Endothelial cell of umbilical vein (primary cell): Measurements from ENCODE around the gene RAB6B. TPM values are rescaled to one million over a fixed set of nuclear protein-coding genes. Genes with fewer than 3 reads are reported as not detected.
A peak's percentile ranks its signal among the peaks of the same experiment; 100 is the strongest.

ENCODE experiments used
- BruUV-seq: library from RNA; stranded (reverse); fragments of 400-500 nt; replicated peaks from 2 replicates; lab custom pipeline; 2021; lab: Mats Ljungman, UMichigan
- CTCF ChIA-PET: fragments of 300-600, 350-600 bp; sonication (Branson Sonifier 250); formaldehyde crosslinking; loops from one replicate; lab custom pipeline; 2021; ENCODE audit warnings: antibody characterized with exemption, inconsistent platforms; lab: Charles Lee
- POLR2A ChIA-PET: fragments of 300-600, 350-600 bp; sonication (Branson Sonifier 250); formaldehyde crosslinking; loops from one replicate; lab custom pipeline; 2021; ENCODE audit warnings: antibody characterized with exemption, inconsistent platforms; lab: Charles Lee
- DNase-seq: peaks from one replicate; pipeline ENCODE4 v3.0.0-alpha.2; 2011; ENCODE audit warnings: low read depth, low spot score
- FAIRE-seq: peaks from 2 replicates; lab custom pipeline; 2011; peaks lifted over from hg19 to GRCh38; lab: Jason Lieb, UNC
- H2AFZ ChIP-seq: 2 replicates; pipeline ENCODE4 v1.6.0; 2012; ENCODE audit warnings: low read depth, low read length, control low read depth, inconsistent platforms
- H3K27ac ChIP-seq: 2 replicates; pipeline ENCODE4 v1.5.1; 2011; ENCODE audit warnings: low read depth, mild to moderate bottlenecking, control low read depth, low read length, moderate library complexity; ENCODE audit not compliant: insufficient read depth
- H3K27me3 ChIP-seq, 2 experiments: 2 replicates each; pipeline versions ENCODE4 v1.6.0 to v1.6.1; 2011; ENCODE audit warnings: low read length in 2 of 2, mixed read lengths in 1 of 2; ENCODE audit not compliant: control insufficient read depth in 2 of 2, insufficient read depth in 2 of 2
- H3K36me3 ChIP-seq, 2 experiments: 2 replicates in 1 of 2; 3 replicates in 1 of 2; pipeline ENCODE4 v1.5.1; 2011; ENCODE audit warnings: low read length in 2 of 2, mild to moderate bottlenecking in 1 of 2, moderate library complexity in 1 of 2; ENCODE audit not compliant: control insufficient read depth in 2 of 2, insufficient read depth in 2 of 2; ENCODE audit errors: extremely low read depth in 1 of 2
- H3K4me1 ChIP-seq: 3 replicates; pipeline ENCODE4 v1.5.1; 2011; ENCODE audit warnings: mild to moderate bottlenecking, low read length; ENCODE audit not compliant: control insufficient read depth, insufficient read depth; ENCODE audit errors: extremely low read depth
- H3K4me2 ChIP-seq: 2 replicates; pipeline ENCODE4 v1.6.1; 2011; ENCODE audit warnings: low read length, control low read depth, mixed read lengths; ENCODE audit not compliant: insufficient read depth
- H3K4me3 ChIP-seq, 3 experiments: fragments of 200-600 bp in 1 of 3; sonication (generic), shearing (Covaris generic) in 1 of 3; replicated peaks in 1 of 3; 2 replicates each; pipeline ENCODE4 v1.5.1; 2011 to 2016; ENCODE audit warnings: control low read depth in 3 of 3, low read length in 3 of 3, mild to moderate bottlenecking in 2 of 3, inconsistent platforms in 1 of 3, low read depth in 1 of 3, moderate library complexity in 1 of 3; ENCODE audit not compliant: insufficient read depth in 1 of 3
- H3K79me2 ChIP-seq: 2 replicates; pipeline ENCODE4 v1.6.0; 2012; ENCODE audit warnings: low read length, inconsistent platforms; ENCODE audit not compliant: control insufficient read depth, insufficient read depth
- H3K9ac ChIP-seq: replicated peaks from 2 replicates; pipeline ENCODE3; 2011; ENCODE audit warnings: low read length, control low read depth; ENCODE audit not compliant: insufficient read depth; ENCODE audit errors: extremely low read depth
- H3K9me1 ChIP-seq: replicated peaks from 3 replicates; pipeline ENCODE4 v1.6.0; 2011; ENCODE audit warnings: mild to moderate bottlenecking, low read length; ENCODE audit not compliant: control insufficient read depth, insufficient read depth; ENCODE audit errors: extremely low read depth
- H3K9me3 ChIP-seq: replicated peaks from 2 replicates; pipeline ENCODE4 v1.5.1; 2012; ENCODE audit warnings: low read length, inconsistent platforms; ENCODE audit not compliant: control insufficient read depth, insufficient read depth
- H4K20me1 ChIP-seq: replicated peaks from 2 replicates; pipeline ENCODE3; 2011; ENCODE audit warnings: mild to moderate bottlenecking, low read length; ENCODE audit not compliant: control insufficient read depth, insufficient read depth; ENCODE audit errors: extremely low read depth
- EZH2 ChIP-seq: IDR thresholded peaks from 2 replicates; pipeline ENCODE4 v1.6.1; 2012; ENCODE audit warnings: borderline replicate concordance, low read depth, mild to moderate bottlenecking, moderate library complexity, low read length, inconsistent platforms; ENCODE audit not compliant: severe bottlenecking
- FOS ChIP-seq: IDR thresholded peaks from 2 replicates; pipeline ENCODE4 v1.6.1; 2011; ENCODE audit warnings: mild to moderate bottlenecking, low read length, moderate library complexity, borderline replicate concordance; ENCODE audit not compliant: insufficient read depth
- GATA2 ChIP-seq: IDR thresholded peaks from 2 replicates; pipeline ENCODE4 v1.7.0; 2011; ENCODE audit warnings: low read depth, mild to moderate bottlenecking, moderate library complexity, mixed read lengths, low read length; ENCODE audit not compliant: insufficient read length, insufficient read depth
- JUN ChIP-seq: IDR thresholded peaks from 2 replicates; pipeline ENCODE4 v1.6.1; 2011; ENCODE audit warnings: borderline replicate concordance, low read depth; ENCODE audit not compliant: insufficient read length, insufficient read depth
- POLR2A ChIP-seq: IDR thresholded peaks from 2 replicates; pipeline ENCODE4 v1.6.1; 2012; ENCODE audit warnings: low read depth, mild to moderate bottlenecking, control low read depth, low read length
- dilution Hi-C: fragments of 300-500 bp; cut with MboI; formaldehyde crosslinking; loops from one replicate; pipeline ENCODE4 v1.15.0; 2019; ENCODE audit warnings: low sequenced_read_pairs; ENCODE audit not compliant: extremely low pct_ligation_motif_present
- intact Hi-C: fragments of 100-400 bp; cut with micrococcal nuclease; formaldehyde crosslinking; loops from one replicate; pipeline ENCODE4 v1.10.0; 2022
- polyA plus RNA-seq, 4 experiments: library from polyadenylated mRNA; depleted of rRNA in 3 of 4; stranded (reverse) in 3 of 4; unstranded in 1 of 4; fragments of >200 nt; gene quantifications; 2 replicates each; pipeline versions ENCODE4 v1.2.1 to v1.2.3, GENCODE V29; 2011 to 2012; ENCODE audit warnings: missing spikeins in 1 of 4
- total RNA-seq: library from RNA; stranded (reverse); gene quantifications from 2 replicates; pipeline ENCODE4 v1.2.3, GENCODE V29; 2021

RAB6B gene
- total and polyA plus RNA-seq, 2 donors (not counting 3 experiments of a cell fraction or from before 2014, with no cell fraction given) = 1.7 to 6.7 TPM

GRCh38 chr3:133894353-133895207 lies 1.1 kb downstream of the RAB6B start:
- peak overlapping the region; percentile 9 for H2AFZ ChIP-seq

DNA sequence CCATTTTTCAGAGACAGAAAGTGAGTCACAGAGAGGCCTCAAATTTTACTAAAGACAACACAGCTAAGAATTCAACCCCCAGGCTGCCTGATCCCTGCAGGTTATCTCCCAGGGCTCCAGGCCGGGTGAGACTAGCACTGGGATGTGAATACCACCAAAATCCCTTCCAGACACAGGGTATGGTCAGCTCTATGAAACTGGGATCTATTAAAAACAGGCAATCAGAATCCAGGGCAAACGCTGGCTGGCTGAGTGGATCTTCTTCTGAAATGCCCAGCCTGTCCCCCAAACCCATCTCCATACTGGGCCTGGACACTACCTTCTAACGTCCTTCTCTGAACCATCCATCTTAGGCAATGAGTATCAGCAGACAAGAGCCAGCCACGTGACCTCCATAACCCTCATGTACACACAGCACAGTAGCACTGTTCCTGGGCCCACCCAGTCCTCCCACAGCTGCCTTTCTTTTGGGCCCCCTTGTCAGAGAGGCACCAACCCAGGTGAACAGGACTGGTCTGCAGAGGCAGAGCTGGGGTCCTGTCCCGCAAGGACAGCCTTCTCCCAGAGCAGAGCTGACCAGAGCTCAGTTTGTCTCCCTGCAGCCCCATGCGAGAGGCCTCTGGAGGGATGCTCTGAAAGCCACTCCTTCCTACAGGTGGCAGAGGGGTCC lies 1.9 kb downstream of the RAB6B start:
- no peak overlapping the region for H3K27ac ChIP-seq
- no peaks in the 10 kb centered on the region for H3K9me1 ChIP-seq
- no peak overlapping the region for H3K9ac ChIP-seq
- ChIA-PET POLR2A (no interaction called here), CTCF (interaction anchor here (0.8 to 1.4 kb wide), 3 partner anchors 13 to 318 kb away, joined by 3 to 6 read pairs (median 3); no protein-coding TSS in a partner anchor)
- H3K9me3 ChIP-seq = no peaks in the 10 kb centered on the region
- H3K4me2 ChIP-seq = no peak overlapping the region
- no peaks in the 10 kb centered on the region for H3K36me3 ChIP-seq
- no TSS peak for BruUV-seq
- no peaks in the 10 kb centered on the region for H4K20me1 ChIP-seq
- H3K4me3 ChIP-seq = no peak overlapping the region
- peaks cover 11 to 18% of the 10 kb centered on the region in 2 experiments for H3K27me3 ChIP-seq
- intact Hi-C loops (no loop called here), dilution Hi-C loops (no loop called here)
- peaks cover 6% of the 10 kb centered on the region for H3K4me1 ChIP-seq
- no peak for TF ChIP-seq JUN
- FAIRE-seq (no peak), DNase-seq (no peak)
- H3K79me2 ChIP-seq = no peaks in the 10 kb centered on the region
- no peak overlapping the region for H2AFZ ChIP-seq

More at GRCh38 chr3:133894353-133895207, 1.1 kb downstream of the RAB6B start:
- Histone ChIP-seq H3K9me3 (no peaks in the 10 kb centered on the region), H4K20me1 (no peaks in the 10 kb centered on the region), H3K4me3 (peak overlapping the region in 1 of 3 experiments; percentile 67), H3K79me2 (no peaks in the 10 kb centered on the region), H3K27me3 (peaks cover 11 to 18% of the 10 kb centered on the region in 2 experiments), H3K4me1 (peaks cover 6% of the 10 kb centered on the region), H3K9me1 (no peaks in the 10 kb centered on the region), H3K36me3 (no peaks in the 10 kb centered on the region), H3K4me2 (no peak overlapping the region), H3K9ac (no peak overlapping the region), H3K27ac (no peak overlapping the region)
- dilution Hi-C loops = no loop called here
- no TSS peak for BruUV-seq
- no peak for DNase-seq
- TF ChIP-seq GATA2 = no peak
- no peak for TF ChIP-seq FOS
- no peak for TF ChIP-seq POLR2A
- TF ChIP-seq EZH2 = peak; percentile 11
- no peak for TF ChIP-seq JUN
- ChIA-PET CTCF (interaction anchor here (0.7 to 1.4 kb wide), 5 partner anchors 11 to 317 kb away, joined by 3 to 6 read pairs (median 3); no protein-coding TSS in a partner anchor), POLR2A (no interaction called here)
- no peak for FAIRE-seq
- intact Hi-C loops = no loop called here
